ENCODE measurements around the gene CD93.

CD93 gene

GRCh38 chr20:23060629-23061028 is 25.5 kb downstream of the CD93 start:
- no peak for DNase-seq (ENCODE audit: low read depth in 2 of 2)

- DNase-seq (ENCODE audit: low read depth in 2 of 2): no peak
These were observed 26.3 kb downstream of the CD93 start for GRCh38 chr20:23059846-23060245.

GRCh38 chr20:23059001-23059400 is 27.1 kb downstream of the CD93 start:
- no peak for DNase-seq (ENCODE audit: low read depth in 2 of 2)

GRCh38 chr20:23058240-23058639 is 27.9 kb downstream of the CD93 start:
- no peak for DNase-seq (ENCODE audit: low read depth in 2 of 2)

- no peak for DNase-seq (ENCODE audit: low read depth in 2 of 2)
These were observed 33.2 kb downstream of the CD93 start for GRCh38 chr20:23052904-23053303.

GRCh38 chr20:23050847-23051627 is 35.1 kb downstream of the CD93 start:
- DNase-seq (ENCODE audit: low read depth in 2 of 2): no peak

GRCh38 chr20:23050076-23050838 is 35.9 kb downstream of the CD93 start:
- DNase-seq (ENCODE audit: low read depth in 2 of 2): no peak

- no peak for DNase-seq (ENCODE audit: low read depth in 2 of 2)
These were observed 36.7 kb downstream of the CD93 start, which contains the start of gene THBD for GRCh38 chr20:23049201-23050075. Gene THBD, minus strand, starts transcription at chr20:23049672. Its CDS starts 168 bp downstream, at chr20:23049504.

GRCh38 chr20:23048283-23049200 is 37.6 kb downstream of the CD93 start:
- DNase-seq (ENCODE audit: low read depth in 2 of 2): no peak

GRCh38 chr20:23047738-23048214 is 38.3 kb downstream of the CD93 start:
- DNase-seq (ENCODE audit: low read depth in 2 of 2): no peak

- no peak for DNase-seq (ENCODE audit: low read depth in 2 of 2)
These were observed 39.0 kb downstream of the CD93 start for GRCh38 chr20:23047001-23047737.

GRCh38 chr20:23046431-23046830 is 39.7 kb downstream of the CD93 start:
- no peak for DNase-seq (ENCODE audit: low read depth in 2 of 2)

- no peak for DNase-seq (ENCODE audit: low read depth in 2 of 2)
These were observed 42.7 kb downstream of the CD93 start for GRCh38 chr20:23043376-23043775.

- no peak for DNase-seq (ENCODE audit: low read depth in 2 of 2)
These were observed 43.9 kb downstream of the CD93 start for GRCh38 chr20:23042270-23042669.

- no peak for DNase-seq (ENCODE audit: low read depth in 2 of 2)
These were observed 46.1 kb downstream of the CD93 start for GRCh38 chr20:23039885-23040508.

- DNase-seq (ENCODE audit: low read depth in 2 of 2): no peak
These were observed 46.8 kb downstream of the CD93 start for GRCh38 chr20:23039136-23039875.

- no peak for DNase-seq (ENCODE audit: low read depth in 2 of 2)
These were observed 49.1 kb downstream of the CD93 start for GRCh38 chr20:23037017-23037481.

- DNase-seq (ENCODE audit: low read depth in 2 of 2): no peak
These were observed 49.8 kb downstream of the CD93 start for GRCh38 chr20:23036371-23036770.

GRCh38 chr20:23035731-23036130 is 50.4 kb downstream of the CD93 start:
- DNase-seq (ENCODE audit: low read depth in 2 of 2): no peak

Data from stimulated activated CD8-positive, alpha-beta memory T cell treated with anti-CD3 and anti-CD28 coated beads, Interleukin-2, amount 100 ng/mL, for 1 hour (primary cell).